ENCODE measurements around the gene PLCL1.

Gene PLCL1

GRCh38 chr2:197804049-197804757 lies at the start of gene PLCL1:
Gene PLCL1 (plus strand): TSS chr2:197804593.
- DNase-seq: peak; percentile 88 to 93

DNA sequence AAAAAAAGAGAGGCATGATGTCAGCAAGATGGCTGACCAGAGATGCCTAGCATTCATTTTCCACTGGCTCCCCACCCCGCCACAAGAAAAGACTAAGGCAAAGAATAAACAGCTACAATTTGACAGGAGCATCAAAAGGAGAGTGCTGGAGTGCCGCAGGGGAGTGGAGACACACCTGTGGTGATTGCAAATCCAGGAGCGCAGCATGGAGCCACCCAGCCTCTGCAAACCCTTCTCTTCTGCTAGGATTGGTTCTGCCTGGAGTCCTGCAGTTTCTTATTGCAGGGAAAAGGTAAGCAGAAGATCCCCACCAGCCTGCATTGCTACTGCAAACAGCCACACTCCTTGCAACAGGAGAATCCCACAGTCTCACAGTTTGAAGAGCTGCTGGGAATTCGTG lies 45.4 kb upstream of the PLCL1 start:
- no peak for DNase-seq

- no peak for DNase-seq
Observed at GRCh38 chr2:197759625-197760292, 44.6 kb upstream of the PLCL1 start.

GRCh38 chr2:197760293-197760657 lies 44.1 kb upstream of the PLCL1 start:
- DNase-seq: no peak

- DNase-seq: peak in 1 of 2 donors; percentile 57
Observed at GRCh38 chr2:197777823-197778407, 26.5 kb upstream of the PLCL1 start.

DNA sequence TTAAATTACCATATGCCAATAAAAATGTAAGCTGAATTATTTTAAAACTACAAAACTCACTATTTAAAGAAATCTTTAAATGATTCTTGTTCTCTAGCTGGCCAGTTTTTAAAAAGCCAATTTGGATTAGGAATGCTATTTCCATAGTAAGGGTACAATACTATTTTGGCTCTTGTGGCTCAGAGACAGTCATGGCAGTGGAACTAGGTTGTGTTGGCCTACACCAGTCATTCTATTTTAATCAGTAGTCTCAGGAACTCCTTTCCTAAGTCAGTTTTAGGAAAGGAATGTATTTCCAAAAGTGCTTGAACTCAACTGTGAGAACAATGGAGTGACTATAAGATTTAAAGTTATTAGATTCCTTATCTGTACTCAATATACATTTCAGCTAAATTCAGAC lies 25.1 kb upstream of the PLCL1 start:
- no peak for DNase-seq

DNA sequence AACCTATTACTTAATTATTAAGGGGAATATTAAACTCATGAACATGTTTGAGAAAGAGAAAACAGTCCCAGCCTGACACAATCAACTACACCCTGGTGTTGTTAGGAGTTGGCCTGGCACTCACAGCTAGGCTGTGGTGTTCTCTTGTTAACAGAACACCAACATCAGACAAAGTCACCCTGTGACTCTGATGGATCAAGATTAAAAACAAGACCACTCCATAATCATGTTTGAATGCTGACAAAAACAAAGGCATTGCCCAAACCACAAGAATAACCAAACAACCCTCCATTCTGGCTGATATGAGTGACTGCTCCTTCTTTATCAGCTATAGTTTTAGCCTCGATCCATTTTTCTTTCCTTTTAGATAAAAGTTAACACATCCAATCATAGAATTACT lies 22.3 kb upstream of the PLCL1 start:
- no peak for DNase-seq

DNA sequence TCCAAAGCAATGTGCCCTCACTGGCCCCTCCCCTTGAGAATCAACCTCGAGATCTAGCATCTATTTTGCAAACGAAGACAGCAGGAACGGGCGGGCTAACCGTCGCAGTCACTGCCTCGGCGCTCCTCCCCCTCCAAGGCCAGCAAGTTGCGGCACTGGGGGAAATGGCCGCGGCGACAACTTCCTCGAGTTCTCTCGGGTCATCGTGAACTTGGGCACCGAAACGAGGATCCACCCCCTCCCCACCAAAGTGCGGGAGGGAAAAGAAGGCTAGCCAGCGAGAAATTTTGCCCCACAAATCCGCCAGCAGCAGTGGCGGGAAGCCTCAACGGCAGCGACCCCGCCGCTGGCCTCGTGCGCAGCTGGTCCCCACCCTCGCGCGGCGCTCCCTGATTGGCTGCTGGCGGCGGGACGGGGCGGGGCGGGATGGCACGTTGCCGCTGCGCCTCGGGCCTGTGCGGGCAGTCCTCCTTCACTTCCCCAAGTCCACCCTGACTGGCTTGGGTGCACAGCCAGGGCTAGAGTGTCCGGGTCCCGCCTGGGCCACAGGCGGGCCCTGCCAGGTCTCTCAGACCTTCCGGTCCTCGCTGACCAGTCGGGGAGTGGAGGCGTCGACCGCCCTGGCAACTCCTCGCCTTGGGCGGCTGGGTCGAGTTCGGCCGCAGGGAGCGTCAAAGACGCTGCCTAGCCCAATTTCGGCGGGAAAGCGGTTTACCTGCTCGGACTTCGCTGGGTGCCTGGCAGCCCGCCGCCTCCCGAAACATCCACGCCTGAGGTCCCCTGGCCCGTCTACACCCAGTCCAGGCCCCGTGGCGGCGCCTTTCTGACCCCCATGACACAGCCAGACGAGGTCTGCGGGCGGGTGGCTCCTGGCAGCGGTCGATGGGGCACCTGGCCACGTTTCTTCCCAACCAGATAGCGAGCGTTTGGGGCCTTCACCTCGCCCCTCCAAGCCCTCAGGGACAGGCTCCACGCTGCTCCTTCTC lies 19.1 kb upstream of the PLCL1 start, which contains the start of gene BOLL:
Gene BOLL (minus strand): TSS at position 364 of the 986 bp plus-strand sequence. CDS start 3,469 bp downstream, outside the sequence.
- DNase-seq: no peak

GRCh38 chr2:197786010-197786877 lies 18.1 kb upstream of the PLCL1 start:
- peak; percentile 47 to 61 for DNase-seq

- no peak for DNase-seq
Observed at GRCh38 chr2:197793456-197793855, 10.9 kb upstream of the PLCL1 start.

- DNase-seq: no peak
Observed at GRCh38 chr2:197795277-197795676, 9.1 kb upstream of the PLCL1 start.

DNA sequence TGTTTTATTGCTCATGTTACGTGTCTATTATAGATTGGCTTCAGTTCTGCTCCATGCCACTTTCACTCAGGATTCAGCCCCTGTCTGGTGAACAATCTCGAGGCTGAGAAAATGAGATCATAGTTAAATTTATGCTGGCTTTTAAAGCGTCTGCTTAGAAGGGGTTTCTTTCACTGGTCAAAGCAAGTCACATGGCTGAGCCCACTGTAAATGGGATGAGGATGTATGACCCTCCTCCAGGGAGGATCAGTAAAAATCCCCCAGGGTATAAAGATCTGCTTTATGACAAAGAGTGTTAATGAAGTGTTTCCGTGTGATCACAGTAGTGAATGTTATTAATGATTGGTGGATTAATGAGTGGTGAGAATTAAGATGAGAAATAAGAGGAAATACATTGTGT lies 6.2 kb upstream of the PLCL1 start:
- no peak for DNase-seq

DNA sequence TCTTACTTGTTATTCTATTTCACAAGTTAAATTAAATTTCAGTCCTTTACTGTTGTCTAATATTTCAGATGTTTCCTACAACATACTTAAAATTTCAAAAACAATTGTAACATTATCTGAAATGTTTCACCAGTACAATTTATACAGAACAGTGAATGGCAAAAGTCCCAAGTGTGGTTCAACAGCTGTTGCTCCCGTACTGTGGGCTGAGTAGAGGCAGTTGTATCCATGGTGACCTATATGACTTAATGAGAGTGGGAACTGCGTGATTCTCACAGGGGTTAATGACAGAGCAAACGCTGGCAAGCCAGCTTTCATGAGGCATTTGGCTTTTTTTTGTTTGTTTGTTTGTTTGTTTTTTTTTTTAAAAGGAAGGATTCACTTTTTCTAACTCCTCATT lies 5.3 kb upstream of the PLCL1 start:
- no peak for DNase-seq

DNA sequence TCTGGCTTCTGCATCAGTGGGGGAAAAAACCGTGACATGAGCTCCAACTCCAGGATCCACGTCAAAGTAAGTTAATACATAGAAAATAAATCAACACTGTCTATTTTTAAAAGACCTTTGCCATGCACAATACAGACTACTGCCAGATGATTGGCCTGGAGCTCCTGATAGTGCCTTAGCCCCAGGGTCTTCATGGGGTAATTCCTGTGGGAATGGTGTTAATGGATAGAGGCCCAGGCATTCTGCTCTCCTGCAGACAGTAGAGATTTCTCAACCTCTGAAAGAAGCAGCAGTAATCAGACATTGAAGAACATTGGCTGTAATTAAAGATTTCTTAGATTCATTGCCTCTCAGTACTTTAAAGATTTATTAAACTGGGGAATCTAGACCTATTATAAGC lies 4.3 kb upstream of the PLCL1 start:
- DNase-seq: no peak

DNA sequence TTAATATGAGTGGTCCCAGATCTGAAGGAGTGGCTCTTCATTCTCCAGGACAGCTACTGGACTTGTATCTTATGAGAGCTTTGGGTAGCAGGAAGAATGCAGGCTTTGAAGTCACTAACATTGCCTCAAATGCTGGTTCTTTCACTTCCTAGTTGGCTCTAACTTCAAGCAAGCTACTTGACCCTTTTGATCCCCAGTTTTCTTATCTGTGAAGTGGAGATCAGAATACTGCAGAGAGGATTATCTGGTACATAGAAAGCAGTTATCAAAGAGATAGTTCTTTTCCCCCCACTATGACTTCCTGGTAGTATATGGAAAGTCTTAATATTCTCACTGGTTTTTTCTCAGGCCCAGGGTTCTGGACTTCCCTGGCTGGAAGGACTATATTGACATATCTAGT lies 3.4 kb upstream of the PLCL1 start:
- no peak for DNase-seq

GRCh38 chr2:197803033-197803444 lies 1.4 kb upstream of the PLCL1 start:
- DNase-seq: peak; percentile 15 to 71

DNA sequence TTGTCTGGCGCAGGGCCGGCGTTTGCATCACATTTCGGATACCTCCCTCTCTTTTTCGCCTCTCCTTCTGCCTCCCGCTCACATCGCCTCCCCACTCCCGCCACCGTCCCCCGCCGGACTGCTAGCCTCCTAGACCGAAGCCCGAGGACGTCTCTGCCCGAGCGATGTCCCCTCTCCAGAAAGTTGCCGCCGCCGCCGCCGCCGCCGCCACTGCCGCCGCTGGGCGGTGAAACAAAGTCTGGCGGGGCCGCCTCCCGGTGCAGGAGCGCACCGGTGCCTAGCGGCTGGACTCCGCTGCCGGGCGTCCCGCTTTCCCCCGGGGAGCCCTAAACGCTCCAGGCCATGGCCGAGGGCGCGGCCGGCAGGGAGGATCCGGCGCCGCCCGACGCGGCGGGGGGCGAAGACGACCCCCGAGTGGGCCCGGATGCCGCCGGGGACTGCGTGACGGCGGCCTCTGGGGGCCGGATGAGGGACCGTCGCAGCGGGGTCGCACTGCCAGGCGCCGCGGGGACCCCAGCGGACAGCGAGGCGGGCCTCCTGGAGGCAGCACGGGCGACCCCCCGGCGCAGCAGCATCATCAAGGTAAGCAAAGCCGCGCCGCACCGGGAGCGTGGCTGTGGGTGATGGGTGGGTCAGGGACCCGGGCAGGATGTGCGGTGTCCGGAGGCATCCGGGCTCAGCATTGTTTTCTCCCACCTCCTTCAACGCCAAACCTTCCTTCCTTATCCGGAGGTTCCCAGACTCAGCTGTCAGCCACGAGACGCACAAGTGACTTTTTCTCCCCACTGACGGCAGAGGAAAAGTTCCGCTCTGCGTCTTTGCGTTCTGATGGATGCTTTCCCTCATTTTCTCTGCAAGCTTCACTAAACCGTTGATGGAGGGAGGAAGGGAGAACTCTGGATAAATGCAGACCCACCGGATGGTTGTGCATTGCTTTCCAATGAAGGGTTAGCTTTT lies 643 bp downstream of the PLCL1 start:
- peak in 1 of 2 donors; percentile 31 for DNase-seq

- DNase-seq: no peak
Observed at GRCh38 chr2:197805715-197806633, 1.6 kb downstream of the PLCL1 start.

GRCh38 chr2:197809064-197809463 lies 4.7 kb downstream of the PLCL1 start:
- DNase-seq: no peak

DNA sequence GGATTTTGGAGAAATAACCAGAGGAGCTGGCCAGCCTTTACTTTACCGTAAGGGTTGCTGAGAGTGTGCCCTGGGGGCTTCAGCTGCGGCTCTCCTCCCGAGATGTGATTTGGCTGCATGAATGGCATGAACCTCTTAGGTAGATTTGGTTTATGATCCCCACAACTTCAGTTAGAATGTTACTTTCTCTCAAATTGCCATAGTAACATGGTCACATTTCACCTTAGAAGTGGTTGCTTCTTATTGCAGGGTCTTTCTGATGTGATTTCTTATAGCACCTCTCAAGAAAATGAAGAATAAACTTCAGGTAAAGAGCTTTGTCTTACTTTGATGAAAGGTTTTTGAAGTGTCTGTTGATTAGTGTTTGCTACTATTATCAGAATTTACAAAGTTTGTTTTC lies 5.6 kb downstream of the PLCL1 start:
- DNase-seq: no peak

Data from CD4-positive, alpha-beta T cell treated with Interferon alpha-2 for 1 hour (primary cell).